GM18519 (cell line): ENCODE measurements around the gene IRF1.
"Not testable (repeated sequence)": the region's sequence is repeated elsewhere in the genome, so short reads cannot be mapped to it uniquely, and the experiment has no call there.

Source experiments
- ATAC-seq: cut with Tn5 transposase; IDR thresholded peaks from one replicate; pipeline ENCODE4 v1.9.1; 2021; ENCODE audit warnings: mild to moderate bottlenecking, moderate library complexity; ENCODE audit not compliant: unreplicated experiment, low FRiP score

IRF1 gene

GRCh38 chr5:132445930-132446329, 44.6 kb downstream of the IRF1 start:
- no peak for ATAC-seq

- no peak for ATAC-seq
These were observed 45.0 kb downstream of the IRF1 start for GRCh38 chr5:132445640-132445923.

GRCh38 chr5:132444841-132445639, 45.5 kb downstream of the IRF1 start:
- no peak for ATAC-seq

- ATAC-seq, result no peak
These were observed 46.5 kb downstream of the IRF1 start for GRCh38 chr5:132444061-132444460.

GRCh38 chr5:132439521-132440089, 51.0 kb downstream of the IRF1 start:
- no peak for ATAC-seq

- no peak for ATAC-seq
These were observed 51.7 kb downstream of the IRF1 start for GRCh38 chr5:132438917-132439316.

GRCh38 chr5:132438267-132438645, 52.3 kb downstream of the IRF1 start:
- not testable (repeated sequence) for ATAC-seq

GRCh38 chr5:132437604-132438266, 52.8 kb downstream of the IRF1 start:
- no peak for ATAC-seq

GRCh38 chr5:132436936-132437335, 53.6 kb downstream of the IRF1 start:
- ATAC-seq, result no peak

- ATAC-seq, result no peak
These were observed 54.7 kb downstream of the IRF1 start for GRCh38 chr5:132435886-132436285.

GRCh38 chr5:132435447-132435846, 55.1 kb downstream of the IRF1 start:
- no peak for ATAC-seq

- no peak for ATAC-seq
These were observed 55.9 kb downstream of the IRF1 start for GRCh38 chr5:132434416-132435286.

- no peak for ATAC-seq
These were observed 57.4 kb downstream of the IRF1 start for GRCh38 chr5:132433141-132433540.

GRCh38 chr5:132431632-132432031, 58.9 kb downstream of the IRF1 start:
- ATAC-seq, result no peak
